ENCODE results near the gene TFAM.

Gene TFAM

DNA sequence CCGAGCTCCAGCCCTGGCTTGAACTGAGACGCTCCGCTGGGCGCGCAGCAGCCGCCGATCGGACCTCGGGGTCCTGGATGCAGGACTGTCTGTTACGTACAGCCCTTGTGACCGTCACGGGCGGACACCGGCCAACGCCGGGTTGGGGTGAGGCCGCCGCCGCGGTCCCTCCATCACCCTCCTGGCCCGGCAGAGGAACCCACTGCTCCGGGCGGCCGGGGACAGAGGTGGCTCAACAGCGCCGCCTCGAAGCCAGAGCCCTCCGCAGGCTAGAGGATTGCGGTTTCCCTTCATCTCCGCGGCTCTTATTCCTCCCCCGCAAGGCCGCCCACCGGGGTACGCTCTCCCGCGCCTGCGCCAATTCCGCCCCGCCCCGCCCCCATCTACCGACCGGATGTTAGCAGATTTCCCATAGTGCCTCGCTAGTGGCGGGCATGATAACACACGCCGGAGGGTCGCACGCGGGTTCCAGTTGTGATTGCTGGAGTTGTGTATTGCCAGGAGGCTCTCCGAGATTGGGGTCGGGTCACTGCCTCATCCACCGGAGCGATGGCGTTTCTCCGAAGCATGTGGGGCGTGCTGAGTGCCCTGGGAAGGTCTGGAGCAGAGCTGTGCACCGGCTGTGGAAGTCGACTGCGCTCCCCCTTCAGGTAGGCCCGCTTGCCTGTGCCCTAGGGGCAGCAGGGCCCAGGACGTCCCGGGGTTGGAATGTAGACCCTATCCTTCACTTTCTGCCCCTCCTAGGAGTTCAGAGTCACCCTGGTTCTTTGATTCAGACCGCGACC is at the start of gene TFAM:
Gene TFAM, plus strand, starts transcription at position 412 of the 785 bp plus-strand sequence. Its CDS starts 138 bp downstream, at position 550.
- DNase-seq (ENCODE audit: low read depth in 1 of 2, low spot score in 1 of 2) = peak; percentile 91 to 98

GRCh38 chr10:58336242-58336641 is 49.0 kb upstream of the TFAM start:
- DNase-seq (ENCODE audit: low read depth in 1 of 2, low spot score in 1 of 2) = no peak

DNA sequence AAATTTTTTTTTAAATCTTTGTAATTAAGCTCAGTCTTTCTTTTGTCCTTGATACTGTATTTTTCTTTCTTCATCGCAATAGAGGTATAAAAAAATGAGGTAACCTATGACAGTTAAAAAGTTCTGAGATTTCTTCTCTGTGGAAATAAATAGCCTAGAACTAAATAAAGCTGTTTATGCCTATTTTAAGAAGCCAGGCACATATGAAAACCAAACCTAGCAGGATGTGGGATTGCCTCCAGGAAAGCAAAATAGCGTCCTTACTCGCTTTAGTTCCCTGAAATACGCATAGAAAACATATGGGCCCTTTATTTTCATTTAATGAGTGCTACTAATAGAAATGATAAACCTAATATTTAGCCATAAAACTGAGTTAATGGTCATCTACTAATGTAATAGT is 43.8 kb upstream of the TFAM start:
- DNase-seq (ENCODE audit: low read depth in 1 of 2, low spot score in 1 of 2) = no peak

- DNase-seq (ENCODE audit: low read depth in 1 of 2, low spot score in 1 of 2) = no peak
Measured at GRCh38 chr10:58341947-58342346, 43.3 kb upstream of the TFAM start.

- no peak for DNase-seq (ENCODE audit: low read depth in 1 of 2, low spot score in 1 of 2)
Measured at GRCh38 chr10:58347967-58348366, 37.2 kb upstream of the TFAM start.

- no peak for DNase-seq (ENCODE audit: low read depth in 1 of 2, low spot score in 1 of 2)
Measured at GRCh38 chr10:58348571-58349033, 36.6 kb upstream of the TFAM start.

GRCh38 chr10:58350023-58350422 is 35.2 kb upstream of the TFAM start:
- DNase-seq (ENCODE audit: low read depth in 1 of 2, low spot score in 1 of 2) = no peak

- DNase-seq (ENCODE audit: low read depth in 1 of 2, low spot score in 1 of 2) = no peak
Measured at GRCh38 chr10:58350619-58351323, 34.4 kb upstream of the TFAM start.

DNA sequence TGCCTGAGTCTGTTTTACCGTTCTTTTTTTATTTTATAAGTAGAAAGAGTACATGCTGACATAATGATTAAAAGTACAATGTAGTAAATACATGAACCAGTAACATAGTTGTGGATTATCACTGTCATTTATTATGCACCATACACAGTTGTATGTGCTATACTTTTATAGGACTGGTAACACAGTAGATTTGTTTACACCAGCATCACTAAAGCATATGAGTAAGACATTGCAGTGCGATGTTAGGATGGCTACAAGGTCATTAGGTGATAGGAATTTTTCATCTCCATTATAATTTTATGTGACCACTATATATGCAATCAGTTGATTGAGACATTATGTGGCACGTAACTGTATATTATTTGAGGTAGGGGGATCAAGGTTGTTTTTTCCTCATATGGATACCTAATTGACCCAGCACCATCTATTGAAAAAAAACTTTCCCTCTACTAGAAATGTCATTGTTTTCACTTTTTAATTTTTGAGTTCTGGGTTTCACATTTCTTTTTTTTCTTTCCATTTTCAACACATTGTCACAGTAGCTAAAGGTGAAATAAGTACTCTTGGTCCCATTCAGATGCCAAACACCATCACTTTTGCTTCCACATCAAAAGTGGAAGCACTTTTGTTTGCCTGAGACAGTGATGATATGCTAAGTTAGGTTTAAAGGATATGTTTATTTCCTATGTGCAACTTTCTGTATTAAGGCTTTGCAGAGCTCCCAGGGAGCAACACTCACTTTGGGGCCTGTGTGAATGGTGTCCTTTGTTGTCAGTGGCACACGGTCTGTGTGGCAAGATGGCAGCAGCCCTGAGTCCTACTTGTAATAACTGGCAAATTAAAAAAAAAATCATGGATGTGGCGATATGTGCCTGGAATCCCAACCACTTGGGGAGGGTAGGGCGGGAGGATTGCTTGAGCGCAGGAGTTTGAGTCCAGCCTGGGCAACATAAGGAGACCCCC is 33.3 kb upstream of the TFAM start:
- DNase-seq (ENCODE audit: low read depth in 1 of 2, low spot score in 1 of 2) = no peak

DNA sequence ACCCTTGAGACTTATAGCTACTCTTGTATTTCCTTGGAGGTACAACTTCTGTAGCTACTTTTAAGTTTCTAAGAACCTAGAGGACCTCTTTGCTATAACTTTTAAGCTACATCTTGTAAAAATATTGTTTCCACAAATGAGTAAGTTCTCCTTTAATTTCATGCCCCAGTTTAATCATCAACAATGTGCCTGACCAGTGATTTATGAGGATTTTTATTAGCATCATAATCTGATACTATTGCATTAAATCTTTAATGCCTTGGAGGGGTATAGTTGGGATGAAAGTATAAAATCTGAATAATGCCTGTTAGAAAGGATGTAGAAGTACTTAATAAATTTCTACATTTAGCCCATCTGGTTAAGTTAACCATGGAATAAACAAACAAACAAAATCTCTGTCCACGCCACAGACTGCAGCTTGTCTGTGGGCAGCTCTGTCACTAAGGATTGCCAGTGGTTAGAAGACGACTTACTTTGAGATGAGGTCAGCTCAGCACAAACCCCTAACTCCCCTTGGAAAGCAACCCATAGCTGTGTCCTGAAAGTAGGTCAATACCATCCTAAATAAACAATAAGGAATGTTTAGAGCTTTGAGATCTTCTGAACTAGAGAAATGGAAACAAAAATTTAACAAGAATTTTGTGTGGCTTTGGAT is 32.1 kb upstream of the TFAM start:
- DNase-seq (ENCODE audit: low read depth in 1 of 2, low spot score in 1 of 2) = no peak

DNA sequence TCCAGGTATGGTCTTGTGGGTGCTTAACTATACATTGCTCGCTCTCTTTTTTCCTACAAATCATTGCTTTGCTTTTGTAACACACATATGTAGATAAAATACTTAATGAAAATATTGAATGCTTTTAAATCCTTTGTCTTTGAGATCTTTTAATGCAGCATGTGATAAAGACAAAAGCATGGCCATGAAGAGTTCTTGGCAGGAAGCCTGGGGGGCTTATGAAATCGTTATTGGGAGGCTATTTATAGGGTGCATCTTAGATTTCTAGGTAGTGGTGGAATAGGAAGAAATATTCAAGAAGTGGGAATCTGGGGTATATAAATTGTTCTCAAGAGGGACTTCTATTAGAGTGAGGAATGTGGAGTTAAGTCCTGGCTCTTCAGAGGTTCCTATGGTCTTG is 28.5 kb upstream of the TFAM start:
- DNase-seq (ENCODE audit: low read depth in 1 of 2, low spot score in 1 of 2) = no peak

DNA sequence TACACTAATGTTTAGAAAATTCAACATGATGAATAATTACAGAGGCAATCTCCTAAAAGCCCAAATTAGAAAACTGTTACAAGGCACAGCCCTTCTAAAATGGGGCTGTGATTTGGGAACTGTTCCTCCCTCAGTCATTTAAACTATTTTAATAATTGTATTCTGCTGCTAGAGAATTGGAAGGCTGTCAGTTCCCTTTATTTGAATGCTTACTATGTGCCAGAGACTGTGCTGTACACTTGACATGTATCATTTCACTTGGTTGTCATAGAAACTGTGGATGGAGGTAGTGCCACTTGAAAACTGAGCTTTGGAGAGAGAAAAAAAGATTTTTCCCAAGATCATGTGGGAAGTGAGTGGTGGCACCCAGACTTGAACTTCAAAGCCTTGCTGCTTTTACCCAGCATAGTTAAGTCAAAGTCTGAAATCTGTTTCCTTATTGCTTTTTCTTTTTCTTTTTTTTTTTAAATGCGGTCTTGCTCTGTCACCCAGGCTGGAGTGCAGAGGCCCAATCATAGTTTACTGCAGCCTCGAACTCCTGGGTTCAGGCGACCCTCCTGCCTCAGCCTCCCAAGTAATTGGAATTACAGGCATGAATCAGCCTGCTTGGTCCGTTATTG is 26.8 kb upstream of the TFAM start:
- no peak for DNase-seq (ENCODE audit: low read depth in 1 of 2, low spot score in 1 of 2)

GRCh38 chr10:58358947-58359346 is 26.3 kb upstream of the TFAM start:
- no peak for DNase-seq (ENCODE audit: low read depth in 1 of 2, low spot score in 1 of 2)

GRCh38 chr10:58359541-58359940 is 25.7 kb upstream of the TFAM start:
- DNase-seq (ENCODE audit: low read depth in 1 of 2, low spot score in 1 of 2) = no peak

GRCh38 chr10:58360412-58361004 is 24.7 kb upstream of the TFAM start:
- DNase-seq (ENCODE audit: low read depth in 1 of 2, low spot score in 1 of 2) = no peak

DNA sequence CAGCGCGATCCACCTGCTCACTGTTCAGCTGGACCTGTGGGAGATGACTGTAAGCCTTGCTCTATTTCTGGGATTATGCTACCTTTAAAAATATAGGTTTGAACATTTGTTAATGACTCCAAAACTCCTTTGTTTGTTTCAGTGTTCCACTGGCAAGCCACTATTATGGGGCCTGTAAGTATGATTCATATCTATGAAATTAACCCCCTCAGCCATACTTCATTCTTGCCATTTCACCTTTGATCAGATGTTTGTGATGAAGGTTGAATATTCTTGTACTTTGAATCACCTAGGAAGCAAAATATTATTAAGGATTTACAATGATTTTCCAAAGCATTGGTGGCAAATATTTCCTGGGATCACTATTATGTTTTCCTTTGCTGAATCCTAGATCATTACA is 23.9 kb upstream of the TFAM start:
- DNase-seq (ENCODE audit: low read depth in 1 of 2, low spot score in 1 of 2) = no peak

DNA sequence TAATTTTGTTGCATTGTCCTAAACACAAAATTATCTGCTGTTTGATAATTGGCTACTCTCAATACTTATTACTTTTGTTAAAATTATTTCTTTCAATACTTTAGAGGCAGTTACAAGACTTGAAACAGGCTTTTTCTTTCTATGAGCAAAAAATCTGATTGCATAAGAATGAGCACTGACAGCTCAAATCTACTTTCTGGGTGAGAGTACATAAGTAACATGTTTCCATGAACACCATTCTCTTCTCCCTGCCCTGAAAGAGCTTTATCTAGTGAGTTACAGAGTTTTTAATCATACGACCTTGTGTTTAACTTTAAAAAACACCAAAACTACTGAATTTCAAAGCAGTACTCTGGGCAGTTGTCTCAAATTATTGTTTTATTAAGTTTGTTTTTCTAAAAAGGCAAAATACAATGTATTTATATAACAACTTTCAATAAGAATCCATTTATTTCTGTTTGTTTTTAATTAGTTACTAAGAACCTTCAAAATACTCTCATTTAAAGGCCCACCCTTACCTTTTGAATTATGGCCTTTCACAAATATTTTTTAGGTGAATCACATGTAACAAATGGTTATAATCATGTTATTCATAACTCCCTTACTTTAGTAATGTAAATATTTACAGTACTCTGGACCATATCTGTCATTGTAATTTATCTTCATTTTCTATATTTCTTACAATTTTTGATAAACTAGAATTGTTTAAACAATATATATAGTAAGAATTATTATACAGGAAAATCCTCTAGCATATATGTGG is 23.0 kb upstream of the TFAM start:
- no peak for DNase-seq (ENCODE audit: low read depth in 1 of 2, low spot score in 1 of 2)

DNA sequence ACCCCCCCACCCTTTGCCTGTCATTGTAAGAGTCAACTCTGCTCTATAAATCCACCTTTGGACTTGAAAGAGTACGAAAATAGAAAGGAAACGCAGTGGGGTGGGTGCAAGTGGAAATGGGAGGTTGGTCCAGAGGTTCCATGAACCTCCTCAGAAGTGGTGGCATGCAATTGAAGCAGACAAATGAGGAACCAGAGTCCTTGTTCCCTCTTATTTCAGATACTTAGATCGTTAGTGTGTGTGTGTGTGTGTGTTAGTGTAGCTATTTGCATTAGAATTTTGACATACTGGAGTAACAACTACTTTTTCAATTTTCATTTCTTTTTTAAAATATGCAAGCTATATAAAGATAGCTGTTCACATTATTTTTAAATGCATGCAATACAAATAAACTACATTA is 18.1 kb upstream of the TFAM start:
- DNase-seq (ENCODE audit: low read depth in 1 of 2, low spot score in 1 of 2) = no peak

- DNase-seq (ENCODE audit: low read depth in 1 of 2, low spot score in 1 of 2) = no peak
Measured at GRCh38 chr10:58371473-58371872, 13.7 kb upstream of the TFAM start.
